Islet of Langerhans (tissue), 1 donor: ENCODE results near the gene LINGO3.
"Not testable (repeated sequence)": the region's sequence is repeated elsewhere in the genome, so short reads cannot be mapped to it uniquely, and the experiment has no call there.

Experiments
- FAIRE-seq: peaks from one replicate; lab custom pipeline; 2011; peaks lifted over from hg19 to GRCh38; lab: Jason Lieb, UNC

Gene LINGO3

GRCh38 chr19:2308114-2308556, at the start of gene LINGO3:
Gene LINGO3, minus strand, starts transcription at chr19:2308154. Its CDS starts 16,378 bp downstream, at chr19:2291776.
- no peak for FAIRE-seq

- no peak for FAIRE-seq
Observed at GRCh38 chr19:2356036-2356646, 48.2 kb upstream of the LINGO3 start.

GRCh38 chr19:2355168-2356035, 47.4 kb upstream of the LINGO3 start:
- no peak for FAIRE-seq

- FAIRE-seq = no peak
Observed at GRCh38 chr19:2354670-2355069, 46.7 kb upstream of the LINGO3 start.

- FAIRE-seq = no peak
Observed at GRCh38 chr19:2353887-2354592, 46.1 kb upstream of the LINGO3 start.

- no peak for FAIRE-seq
Observed at GRCh38 chr19:2353159-2353886, 45.4 kb upstream of the LINGO3 start.

GRCh38 chr19:2352121-2352520, 44.2 kb upstream of the LINGO3 start:
- no peak for FAIRE-seq

GRCh38 chr19:2351591-2351990, 43.6 kb upstream of the LINGO3 start:
- FAIRE-seq = no peak

GRCh38 chr19:2350656-2351055, 42.7 kb upstream of the LINGO3 start:
- no peak for FAIRE-seq

- FAIRE-seq = not testable (repeated sequence)
Observed at GRCh38 chr19:2349818-2350217, 41.9 kb upstream of the LINGO3 start.

GRCh38 chr19:2345794-2346663, 38.1 kb upstream of the LINGO3 start:
- no peak for FAIRE-seq

- no peak for FAIRE-seq
Observed at GRCh38 chr19:2345076-2345475, 37.1 kb upstream of the LINGO3 start.

- no peak for FAIRE-seq
Observed at GRCh38 chr19:2344381-2344870, 36.5 kb upstream of the LINGO3 start.

GRCh38 chr19:2343289-2343982, 35.5 kb upstream of the LINGO3 start:
- no peak for FAIRE-seq

GRCh38 chr19:2342656-2343288, 34.8 kb upstream of the LINGO3 start:
- no peak for FAIRE-seq

GRCh38 chr19:2341982-2342381, 34.0 kb upstream of the LINGO3 start:
- FAIRE-seq = no peak

GRCh38 chr19:2341244-2341751, 33.3 kb upstream of the LINGO3 start:
- FAIRE-seq = no peak

- no peak for FAIRE-seq
Observed at GRCh38 chr19:2340496-2341243, 32.7 kb upstream of the LINGO3 start.
